K562 (cell line): ENCODE results near the gene TSPAN1. TPM values are rescaled to one million over a fixed set of nuclear protein-coding genes. Genes with fewer than 3 reads are reported as not detected.

ENCODE experiments used
- ATAC-seq: fragments of 200-7000 bp; cut with Tn5 transposase; 3 replicates; pipeline ENCODE4 v1.9.1; 2020; ENCODE audit warnings: moderate library complexity
- BruUV-seq: library from RNA; stranded (reverse); fragments of 400-500 nt; replicated peaks from 2 replicates; lab custom pipeline; 2021; lab: Mats Ljungman, UMichigan
- CTCF ChIA-PET: fragments of 300-600 bp; formaldehyde crosslinking; extraction: SDS; loops from one replicate; lab custom pipeline; 2021; ENCODE audit warnings: low intra/inter-chr PET ratio; lab: Yijun Ruan, JAX
- POLR2A ChIA-PET: fragments of 300-600, 350-650 bp; sonication (Branson Sonifier 250); formaldehyde crosslinking; extraction: SDS; loops from one replicate; lab custom pipeline; 2021; ENCODE audit warnings: antibody characterized with exemption, inconsistent platforms; lab: Yijun Ruan, JAX
- DNase-seq, 4 experiments: peaks; one replicate each; pipeline versions ENCODE4 v3.0.0 to v3.0.0-alpha.2; 2011 to 2018; ENCODE audit warnings: low spot score in 3 of 4, mixed read lengths in 3 of 4; ENCODE audit errors: extremely low read depth in 1 of 4
- FAIRE-seq: peaks from 2 replicates; lab custom pipeline; 2011; peaks lifted over from hg19 to GRCh38; lab: Jason Lieb, UNC
- H2AFZ ChIP-seq: 2 replicates; pipeline ENCODE4 v1.6.0; 2011; ENCODE audit warnings: low read depth, low read length, control low read depth, inconsistent platforms
- H3K27ac ChIP-seq: fragments of 200-600 bp; 3 replicates; pipeline ENCODE4 v1.8.0; 2011; ENCODE audit warnings: low read depth, mild to moderate bottlenecking, control low read depth, inconsistent platforms, low read length, moderate library complexity, mixed read lengths; ENCODE audit errors: extremely low read depth
- H3K27me3 ChIP-seq, 2 experiments: fragments of 300-600 bp in 1 of 2; 2 replicates in 1 of 2; 3 replicates in 1 of 2; pipeline versions ENCODE4 v1.6.0 to v1.8.0; 2011; ENCODE audit warnings: inconsistent platforms in 2 of 2, low read length in 2 of 2, mild to moderate bottlenecking in 1 of 2, mixed read lengths in 1 of 2, moderate library complexity in 1 of 2; ENCODE audit not compliant: control insufficient read depth in 2 of 2, insufficient read depth in 2 of 2
- H3K36me3 ChIP-seq: fragments of 300-600 bp; 3 replicates; pipeline ENCODE4 v1.8.0; 2011; ENCODE audit warnings: mild to moderate bottlenecking, low read length, inconsistent platforms; ENCODE audit not compliant: control insufficient read depth, insufficient read depth
- H3K4me1 ChIP-seq, 2 experiments: fragments of 200-600 bp in 1 of 2; replicated peaks in 1 of 2; 2 replicates in 1 of 2; 3 replicates in 1 of 2; pipeline versions ENCODE4 v1.5.1 to v1.8.0; 2011; ENCODE audit warnings: inconsistent platforms in 2 of 2, low read length in 2 of 2, mild to moderate bottlenecking in 1 of 2, mixed read lengths in 1 of 2, moderate library complexity in 1 of 2; ENCODE audit not compliant: control insufficient read depth in 2 of 2, insufficient read depth in 2 of 2
- H3K4me2 ChIP-seq: 2 replicates; pipeline ENCODE4 v1.6.1; 2011; ENCODE audit warnings: low read length, control low read depth, inconsistent platforms, mixed read lengths; ENCODE audit not compliant: insufficient read depth
- H3K4me3 ChIP-seq: fragments of 200-600 bp; sonication (generic), shearing (Covaris generic); 2 replicates; pipeline ENCODE4 v1.5.1; 2016; ENCODE audit warnings: control low read depth, inconsistent platforms
- H3K79me2 ChIP-seq: fragments of 200-600 bp; 3 replicates; pipeline ENCODE4 v1.8.0; 2011; ENCODE audit warnings: low read length, inconsistent platforms; ENCODE audit not compliant: control insufficient read depth, insufficient read depth
- H3K9ac ChIP-seq, 2 experiments: 2 replicates each; pipeline versions ENCODE4 v1.6.0 to v1.6.1; 2011; ENCODE audit warnings: low read depth in 2 of 2, low read length in 2 of 2, control low read depth in 1 of 2, inconsistent platforms in 1 of 2, mild to moderate bottlenecking in 1 of 2, mixed read lengths in 1 of 2; ENCODE audit not compliant: insufficient read depth in 1 of 2
- H3K9me1 ChIP-seq: one replicate; pipeline ENCODE4 v1.6.0; 2011; ENCODE audit warnings: inconsistent platforms, mild to moderate bottlenecking, low read length, moderate library complexity; ENCODE audit not compliant: control insufficient read depth, insufficient read depth
- H3K9me3 ChIP-seq: replicated peaks from 2 replicates; pipeline ENCODE4 v1.5.1; 2011; ENCODE audit warnings: low read depth, low read length, inconsistent platforms; ENCODE audit not compliant: control insufficient read depth, insufficient read depth
- H4K20me1 ChIP-seq: replicated peaks from 2 replicates; pipeline ENCODE4 v1.6.1; 2011; ENCODE audit warnings: low read length, inconsistent platforms, mixed read lengths; ENCODE audit not compliant: control insufficient read depth, insufficient read depth
- CEBPB ChIP-seq: fragments of 450-650 bp; IDR thresholded peaks from 2 replicates; pipeline ENCODE4 v1.6.1; 2016; ENCODE audit warnings: missing genetic modification characterization, missing compliant biosample characterization
- EHMT2 ChIP-seq: fragments of 450-650 bp; IDR thresholded peaks from 2 replicates; pipeline ENCODE4 v1.6.1; 2018; ENCODE audit warnings: antibody characterized with exemption
- HSF4 ChIP-seq: fragments of 250-450 bp; sonication (Bioruptor Pico); IDR thresholded peaks from 2 replicates; pipeline ENCODE4 v2.1.2; 2022; ENCODE audit warnings: mild to moderate bottlenecking, moderate library complexity, borderline replicate concordance
- ID3 ChIP-seq, 2 experiments: fragments of 250-450 bp in 1 of 2; fragments of 450-650 bp in 1 of 2; sonication (Bioruptor Pico) in 1 of 2; IDR thresholded peaks; 2 replicates each; pipeline versions ENCODE4 v1.6.1 to v1.8.0; 2016 to 2021; ENCODE audit warnings: mild to moderate bottlenecking in 2 of 2, moderate library complexity in 2 of 2, missing compliant biosample characterization in 1 of 2, missing genetic modification characterization in 1 of 2
- NCOA2 ChIP-seq, 2 experiments: fragments of 450-650 bp; IDR thresholded peaks; 2 replicates each; pipeline ENCODE4 v1.6.1; 2018; ENCODE audit warnings: mild to moderate bottlenecking in 2 of 2, moderate library complexity in 1 of 2; ENCODE audit not compliant: partially characterized antibody in 2 of 2
- NFXL1 ChIP-seq: fragments of 450-650 bp; formaldehyde crosslinking; IDR thresholded peaks from 2 replicates; pipeline ENCODE4 v1.4.0; 2021; ENCODE audit warnings: mild to moderate bottlenecking
- REST ChIP-seq, 2 experiments: fragments of 450-650 bp; formaldehyde crosslinking in 1 of 2; IDR thresholded peaks; 2 replicates each; pipeline versions ENCODE4 v1.4.0 to v1.6.1; 2014 to 2020; ENCODE audit warnings: mild to moderate bottlenecking in 2 of 2, borderline replicate concordance in 1 of 2, low read depth in 1 of 2
- SMAD2 ChIP-seq: fragments of 150-350 bp; IDR thresholded peaks from 2 replicates; pipeline ENCODE4 v1.6.1; 2014; ENCODE audit warnings: low read depth, mild to moderate bottlenecking, low read length
- USF1 ChIP-seq: sonication (generic); formaldehyde crosslinking; IDR thresholded peaks from 2 replicates; pipeline ENCODE4 v1.9.0; 2022; ENCODE audit warnings: mild to moderate bottlenecking, missing genetic modification reagents
- ZKSCAN3 ChIP-seq: fragments of 250-450 bp; sonication (Bioruptor Pico); IDR thresholded peaks from 2 replicates; pipeline ENCODE4 v1.4.0; 2020
- ZNF253 ChIP-seq: fragments of 250-450 bp; sonication (Bioruptor Pico); conservative IDR thresholded peaks from 2 replicates; pipeline ENCODE4 v1.6.1; 2021; ENCODE audit warnings: mild to moderate bottlenecking
- ZNF384 ChIP-seq: IDR thresholded peaks from 2 replicates; pipeline ENCODE4 v1.6.1; 2012; ENCODE audit warnings: low read depth, low read length, improper control_type of control experiment
- WGBS: fragments of 100-300 bp; shearing (Covaris generic); methylation state at CpG from one replicate; pipeline ENCODE4 v1.1.6; 2016; ENCODE audit warnings: low coverage, mixed read lengths; ENCODE audit not compliant: insufficient coverage; ENCODE audit errors: missing lambda C conversion rate; 5-methylcytosine and 5-hydroxymethylcytosine counted together
- in situ Hi-C: fragments of 300-500 bp; cut with MboI; formaldehyde crosslinking; loops from 4 replicates; pipeline ENCODE4 v1.15.0; 2018; ENCODE audit warnings: inconsistent platforms, mixed read lengths
- intact Hi-C: fragments of 100-400 bp; cut with micrococcal nuclease; formaldehyde crosslinking; loops from 2 replicates; pipeline ENCODE4 v1.14.2; 2022
- polyA plus RNA-seq, 8 experiments: library from polyadenylated mRNA; depleted of rRNA in 4 of 8; stranded (reverse) in 5 of 8; unstranded in 3 of 8; fragments of >200 nt; fragmentation: Nextera tagmentation in 2 of 8; fragmentation: Illumina TruSeq in 1 of 8; extraction: Ambion mirVana in 2 of 8; extraction: Trizol in 1 of 8; gene quantifications; 2 replicates each; pipeline versions ENCODE4 v1.2.1 to v1.2.3, GENCODE V29; 2011 to 2014; ENCODE audit warnings: inconsistent platforms in 1 of 8, missing spikeins in 1 of 8
- total RNA-seq, 7 experiments: library from RNA; depleted of rRNA in 6 of 7; stranded (reverse); fragments of >200 nt in 6 of 7; fragmentation: Illumina TruSeq in 2 of 7; extraction: Trizol in 2 of 7; gene quantifications; 2 replicates each; pipeline versions ENCODE4 v1.2.1 to v1.2.3, GENCODE V29; 2011 to 2021; ENCODE audit warnings: low replicate concordance in 1 of 7

The TSPAN1 gene
- total and polyA plus RNA-seq, 9 of the 15 experiments (the other 6 are each of a cell fraction or from before 2014, with no cell fraction given), result 0.58 TPM; not detected in 8

GRCh38 chr1:46221749-46222148 lies 46.9 kb downstream of the TSPAN1 start:
- peaks cover 0 to 5% of the 10 kb centered on the region in 2 experiments; a peak in 2 of 5 replicates for H3K4me1 ChIP-seq
- no peaks in the 10 kb centered on the region for H3K27me3 ChIP-seq
- H4K20me1 ChIP-seq, result no peaks in the 10 kb centered on the region
- H3K36me3 ChIP-seq, result no peaks in the 10 kb centered on the region
- H3K9ac ChIP-seq, result 0 out of 4 replicates have a peak overlapping the region, but pooled peaks of 1 of the 2 experiments have one; percentile 12
- no peak overlapping the region for H3K4me3 ChIP-seq
- no peaks in the 10 kb centered on the region for H3K9me1 ChIP-seq
- intact Hi-C loops, result loop anchor here (2.0 kb wide), 1 partner anchor 23 kb away; the partner anchor contains the start of gene POMGNT1
- WGBS, result 31% methylated on average over 4 of the region's 4 CpGs
- no peaks in the 10 kb centered on the region for H3K9me3 ChIP-seq
- H3K79me2 ChIP-seq, result no peaks in the 10 kb centered on the region
- ChIA-PET CTCF (interaction anchor here (3.6 to 4.6 kb wide), 2 partner anchors 42 to 185 kb away, joined by 32 to 44 read pairs; no protein-coding TSS in a partner anchor), POLR2A (interaction anchor here (0.7 to 3.3 kb wide), 7 partner anchors 11 to 176 kb away, joined by 3 to 19 read pairs (median 3); partner anchors contain the start of gene PIK3R3)
- peak overlapping the region; percentile 6; the same call in 1 of the 2 replicates for H2AFZ ChIP-seq
- ATAC-seq (no peak), FAIRE-seq (no peak), DNase-seq (no peak)
- H3K27ac ChIP-seq, result no peak overlapping the region
- BruUV-seq, result no TSS peak
- H3K4me2 ChIP-seq, result no peak overlapping the region
- in situ Hi-C loops, result no loop called here
- TF ChIP-seq EHMT2 (no peak), HSF4 (no peak), ZKSCAN3 (no peak), SMAD2 (no peak), REST (IDR thresholded peaks at IDR 0.05; ENCODE audit: borderline replicate concordance) (no peak), REST (CRISPR knock-in tag; IDR thresholded peaks at IDR 0.05; ENCODE audit: low read depth) (no peak), ZNF253 (CRISPR knock-in tag) (no peak), ID3 (CRISPR knock-in tag; IDR thresholded peaks at IDR 0.05) (no peak), ID3 (tag; IDR thresholded peaks at IDR 0.05) (no peak), ZNF384 (no peak), USF1 (no peak), NFXL1 (CRISPR knock-in tag) (no peak), CEBPB (no peak), NCOA2 (IDR thresholded peaks at IDR 0.05; ENCODE audit: partially characterized antibody in 2 of 2) (no peak)
